ENCODE results near the gene TMEM236.

The TMEM236 gene

GRCh38 chr10:17787087-17787961 is 35.3 kb downstream of the TMEM236 start:
- peak; percentile 67 for DNase-seq (ENCODE audit: low spot score)

- DNase-seq (ENCODE audit: low spot score), result no peak
Observed at GRCh38 chr10:17788646-17789045, 36.6 kb downstream of the TMEM236 start.

GRCh38 chr10:17789396-17789795 is 37.4 kb downstream of the TMEM236 start:
- DNase-seq (ENCODE audit: low spot score), result no peak

GRCh38 chr10:17790651-17791050 is 38.6 kb downstream of the TMEM236 start:
- no peak for DNase-seq (ENCODE audit: low spot score)

- DNase-seq (ENCODE audit: low spot score), result no peak
Observed at GRCh38 chr10:17792991-17793390, 41.0 kb downstream of the TMEM236 start.

GRCh38 chr10:17793823-17794644 is 42.0 kb downstream of the TMEM236 start:
- no peak for DNase-seq (ENCODE audit: low spot score)

GRCh38 chr10:17795083-17795482 is 43.1 kb downstream of the TMEM236 start:
- DNase-seq (ENCODE audit: low spot score), result no peak

- no peak for DNase-seq (ENCODE audit: low spot score)
Observed at GRCh38 chr10:17795813-17796594, 44.0 kb downstream of the TMEM236 start.

GRCh38 chr10:17801507-17801906 is 49.5 kb downstream of the TMEM236 start:
- no peak for DNase-seq (ENCODE audit: low spot score)

- no peak for DNase-seq (ENCODE audit: low spot score)
Observed at GRCh38 chr10:17802350-17802749, 50.3 kb downstream of the TMEM236 start.

GRCh38 chr10:17802976-17803375 is 51.0 kb downstream of the TMEM236 start:
- DNase-seq (ENCODE audit: low spot score), result no peak

- DNase-seq (ENCODE audit: low spot score), result no peak
Observed at GRCh38 chr10:17805330-17805729, 53.3 kb downstream of the TMEM236 start.

- no peak for DNase-seq (ENCODE audit: low spot score)
Observed at GRCh38 chr10:17805921-17806577, 54.0 kb downstream of the TMEM236 start.

- DNase-seq (ENCODE audit: low spot score), result no peak
Observed at GRCh38 chr10:17808971-17809841, 57.2 kb downstream of the TMEM236 start, which contains the start of gene MRC1. Gene MRC1 (plus strand): TSS chr10:17809348. CDS start chr10:17809466, 118 bp downstream.

GRCh38 chr10:17811146-17811865 is 59.3 kb downstream of the TMEM236 start:
- no peak for DNase-seq (ENCODE audit: low spot score)

- no peak for DNase-seq (ENCODE audit: low spot score)
Observed at GRCh38 chr10:17814973-17815372, 63.0 kb downstream of the TMEM236 start.

- DNase-seq (ENCODE audit: low spot score), result no peak
Observed at GRCh38 chr10:17816199-17816598, 64.2 kb downstream of the TMEM236 start.

- no peak for DNase-seq (ENCODE audit: low spot score)
Observed at GRCh38 chr10:17817316-17817715, 65.3 kb downstream of the TMEM236 start.

GRCh38 chr10:17817790-17818189 is 65.8 kb downstream of the TMEM236 start:
- no peak for DNase-seq (ENCODE audit: low spot score)

- DNase-seq (ENCODE audit: low spot score), result no peak
Observed at GRCh38 chr10:17819836-17820235, 67.8 kb downstream of the TMEM236 start.

Measured in AG08396 (cell line).